Fibroblast of skin of abdomen (primary cell): ENCODE results near the gene LRTM2.

Experiments used
- DNase-seq: peaks from one replicate; pipeline ENCODE4 v3.0.0-alpha.2; 2013

Gene LRTM2

GRCh38 chr12:1885082-1885596 lies 64.8 kb downstream of the LRTM2 start:
- no peak for DNase-seq

- no peak for DNase-seq
These were observed 65.4 kb downstream of the LRTM2 start for GRCh38 chr12:1885599-1886245.
